WERI-Rb-1 (cell line): ENCODE results near the gene FLYWCH1.
A peak's percentile ranks its signal among the peaks of the same experiment; 100 is the strongest.

Source experiments
- DNase-seq: peaks from one replicate; pipeline ENCODE4 v3.0.0-alpha.2; 2020
- H3K27ac ChIP-seq: fragments of 250-450 bp; sonication (Bioruptor Pico); 2 replicates; pipeline ENCODE4 v1.5.1; 2020; ENCODE audit warnings: mild to moderate bottlenecking, moderate library complexity
- H3K27me3 ChIP-seq: fragments of 250-450 bp; sonication (Bioruptor Pico); 2 replicates; pipeline ENCODE4 v1.5.1; 2021; ENCODE audit warnings: mild to moderate bottlenecking, low read depth, moderate library complexity; ENCODE audit not compliant: insufficient read depth, severe bottlenecking
- H3K36me3 ChIP-seq: fragments of 250-450 bp; sonication (Bioruptor Pico); 2 replicates; pipeline ENCODE4 v1.5.1; 2020; ENCODE audit warnings: mild to moderate bottlenecking, moderate library complexity
- H3K4me3 ChIP-seq: 2 replicates; pipeline ENCODE4 v1.5.1; 2011; ENCODE audit warnings: low read depth, mild to moderate bottlenecking, control low read depth, low read length
- H3K9me3 ChIP-seq: fragments of 250-450 bp; sonication (Bioruptor Pico); 2 replicates; pipeline ENCODE4 v1.5.1; 2021; ENCODE audit warnings: mild to moderate bottlenecking, moderate library complexity; ENCODE audit not compliant: severe bottlenecking
- CTCF ChIP-seq: IDR thresholded peaks from 2 replicates; pipeline ENCODE4 v1.5.1; 2011; ENCODE audit warnings: low read depth, mild to moderate bottlenecking, control low read depth, inconsistent platforms, low read length

The FLYWCH1 gene

GRCh38 chr16:2883458-2883908 is 28.2 kb upstream of the FLYWCH1 start:
- DNase-seq: no peak
- peaks cover 8% of the 10 kb centered on the region for H3K9me3 ChIP-seq
- no peak for TF ChIP-seq CTCF
- no peaks in the 10 kb centered on the region for H3K27me3 ChIP-seq
- H3K4me3 ChIP-seq: peak overlapping the region; percentile 85
- H3K27ac ChIP-seq: peak overlapping the region; percentile 80
- no peaks in the 10 kb centered on the region for H3K36me3 ChIP-seq

- Histone ChIP-seq H3K9me3 (peaks cover 8% of the 10 kb centered on the region), H3K36me3 (no peaks in the 10 kb centered on the region), H3K27ac (no peak overlapping the region), H3K4me3 (peak overlapping the region; percentile 85), H3K27me3 (no peaks in the 10 kb centered on the region)
- no peak for TF ChIP-seq CTCF
- no peak for DNase-seq
Observed at GRCh38 chr16:2884041-2884451, 27.7 kb upstream of the FLYWCH1 start.

GRCh38 chr16:2894231-2894630 is 17.5 kb upstream of the FLYWCH1 start:
- no peaks in the 10 kb centered on the region for H3K9me3 ChIP-seq
- H3K27ac ChIP-seq: no peak overlapping the region
- no peak for DNase-seq
- H3K27me3 ChIP-seq: no peaks in the 10 kb centered on the region
- peaks cover 7% of the 10 kb centered on the region for H3K36me3 ChIP-seq
- H3K4me3 ChIP-seq: no peak overlapping the region
- 0 out of 2 replicates have a peak, but pooled peaks have one; percentile 22 for TF ChIP-seq CTCF

- no peak for TF ChIP-seq CTCF
- no peaks in the 10 kb centered on the region for H3K9me3 ChIP-seq
- H3K27me3 ChIP-seq: no peaks in the 10 kb centered on the region
- no peak for DNase-seq
- H3K4me3 ChIP-seq: no peak overlapping the region
- no peak overlapping the region for H3K27ac ChIP-seq
- peaks cover 7% of the 10 kb centered on the region for H3K36me3 ChIP-seq
Observed at GRCh38 chr16:2895813-2896212, 15.9 kb upstream of the FLYWCH1 start.

- Histone ChIP-seq H3K27me3 (no peaks in the 10 kb centered on the region), H3K4me3 (no peak overlapping the region), H3K9me3 (no peaks in the 10 kb centered on the region), H3K36me3 (peaks cover 7% of the 10 kb centered on the region), H3K27ac (no peak overlapping the region)
- TF ChIP-seq CTCF: no peak
- DNase-seq: no peak
Observed at GRCh38 chr16:2896480-2897010, 15.2 kb upstream of the FLYWCH1 start.

GRCh38 chr16:2897110-2897509 is 14.6 kb upstream of the FLYWCH1 start:
- DNase-seq: no peak
- no peaks in the 10 kb centered on the region for H3K27me3 ChIP-seq
- H3K36me3 ChIP-seq: peaks cover 7% of the 10 kb centered on the region
- H3K9me3 ChIP-seq: no peaks in the 10 kb centered on the region
- H3K27ac ChIP-seq: no peak overlapping the region
- TF ChIP-seq CTCF: no peak
- H3K4me3 ChIP-seq: no peak overlapping the region
